NB4 (cell line): Measurements from ENCODE around the gene ZSWIM5.

Source experiments
- CTCF ChIP-seq: IDR thresholded peaks from one replicate; pipeline ENCODE4 v1.5.1; 2012; ENCODE audit warnings: low read depth, low read length
- MYC ChIP-seq: IDR thresholded peaks from 2 replicates; pipeline ENCODE4 v1.6.1; 2011; ENCODE audit warnings: low read depth, low read length
- POLR2A ChIP-seq: IDR thresholded peaks from 2 replicates; pipeline ENCODE4 v1.6.1; 2011; ENCODE audit warnings: mild to moderate bottlenecking; ENCODE audit not compliant: insufficient read length; ENCODE audit errors: extremely low read depth

- TF ChIP-seq CTCF (no peak), MYC (no peak), POLR2A (no peak)
Measured at GRCh38 chr1:45136984-45137383, 69.4 kb downstream of the ZSWIM5 start.
